GM19372 (cell line): ENCODE data around the gene CDK11A.
"Not testable (repeated sequence)": the region's sequence is repeated elsewhere in the genome, so short reads cannot be mapped to it uniquely, and the experiment has no call there.

Experiments
- ATAC-seq: cut with Tn5 transposase; IDR thresholded peaks from one replicate; pipeline ENCODE4 v1.9.1; 2021; ENCODE audit warnings: mild to moderate bottlenecking, low read depth, moderate library complexity; ENCODE audit not compliant: unreplicated experiment

CDK11A gene

GRCh38 chr1:1727131-1727651, 3.0 kb upstream of the CDK11A start:
- ATAC-seq: not testable (repeated sequence)

- ATAC-seq: not testable (repeated sequence)
These were observed 1.9 kb upstream of the CDK11A start for GRCh38 chr1:1726088-1726487.

- no peak for ATAC-seq
These were observed 3.0 kb downstream of the CDK11A start for GRCh38 chr1:1721201-1721600.

GRCh38 chr1:1715109-1715883, 8.9 kb downstream of the CDK11A start:
- ATAC-seq: not testable (repeated sequence)

GRCh38 chr1:1707897-1708296, 16.3 kb downstream of the CDK11A start:
- ATAC-seq: not testable (repeated sequence)

GRCh38 chr1:1707241-1707640, 16.9 kb downstream of the CDK11A start:
- not testable (repeated sequence) for ATAC-seq

GRCh38 chr1:1705623-1706022, 18.5 kb downstream of the CDK11A start:
- ATAC-seq: not testable (repeated sequence)

GRCh38 chr1:1704284-1704957, 19.7 kb downstream of the CDK11A start:
- not testable (repeated sequence) for ATAC-seq

GRCh38 chr1:1703796-1704195, 20.4 kb downstream of the CDK11A start:
- ATAC-seq: no peak

GRCh38 chr1:1702506-1702905, 21.7 kb downstream of the CDK11A start:
- not testable (repeated sequence) for ATAC-seq

- not testable (repeated sequence) for ATAC-seq
These were observed 23.6 kb downstream of the CDK11A start for GRCh38 chr1:1700557-1700956.

GRCh38 chr1:1700067-1700466, 24.1 kb downstream of the CDK11A start:
- not testable (repeated sequence) for ATAC-seq

GRCh38 chr1:1699061-1699460, 25.1 kb downstream of the CDK11A start:
- ATAC-seq: not testable (repeated sequence)

- not testable (repeated sequence) for ATAC-seq
These were observed 26.6 kb downstream of the CDK11A start for GRCh38 chr1:1697358-1698183.

GRCh38 chr1:1696431-1697357, 27.5 kb downstream of the CDK11A start:
- not testable (repeated sequence) for ATAC-seq

- ATAC-seq: peak; percentile 77
These were observed 31.2 kb downstream of the CDK11A start, which contains the start of gene SLC35E2B for GRCh38 chr1:1692714-1693647. SLC35E2B (minus strand) TSS chr1:1692795; CDS start chr1:1676699, 16,096 bp downstream.

- ATAC-seq: peak; percentile 31
These were observed 31.8 kb downstream of the CDK11A start for GRCh38 chr1:1692324-1692713.

- ATAC-seq: not testable (repeated sequence)
These were observed 32.7 kb downstream of the CDK11A start for GRCh38 chr1:1691443-1691842.
